Mucosa of descending colon (tissue), 3 donors: Measurements from ENCODE around the gene HMBS. TPM values are rescaled to one million over a fixed set of nuclear protein-coding genes. Genes with fewer than 3 reads are reported as not detected.
A peak's percentile ranks its signal among the peaks of the same experiment; 100 is the strongest.

Experiments used
- ATAC-seq: fragments of 200-7000 bp; cut with Tn5 transposase; one replicate; pipeline ENCODE4 v1.9.1; 2020; ENCODE audit warnings: mild to moderate bottlenecking, moderate library complexity
- DNase-seq, 3 donors: peaks; one replicate each; pipeline ENCODE4 v3.0.0-alpha.2; 2020
- H3K36me3 ChIP-seq: fragments of 200-600 bp; one replicate; pipeline ENCODE4 v1.8.0; 2021; ENCODE audit warnings: low read depth, mild to moderate bottlenecking
- H3K4me1 ChIP-seq: fragments of 200-600 bp; one replicate; pipeline ENCODE4 v1.8.0; 2021; ENCODE audit warnings: low read depth, mild to moderate bottlenecking
- H3K4me3 ChIP-seq: fragments of 200-600 bp; one replicate; pipeline ENCODE4 v1.8.0; 2021; ENCODE audit warnings: mild to moderate bottlenecking
- H3K9me3 ChIP-seq: fragments of 200-600 bp; one replicate; pipeline ENCODE4 v1.8.0; 2021; ENCODE audit warnings: mild to moderate bottlenecking
- intact Hi-C, 2 donors: fragments of 100-400 bp; cut with DNase I in 1 of 2; cut with micrococcal nuclease in 1 of 2; formaldehyde crosslinking; loops; one replicate each; pipeline versions ENCODE4 v1.11.0 to v1.11.1; 2022; cut with DNase I, micrococcal nuclease
- total RNA-seq, 3 donors: library from RNA; stranded (reverse); fragmentation: NEBNext Ultra II Directional in 2 of 3; extraction: Animal tissue kit (Norgen Biotek cat#: 25700) in 2 of 3; gene quantifications; one replicate each; pipeline versions ENCODE4 v1.2.1 to v1.2.4, GENCODE V29; 2021 to 2023
- TF ChIP-seq, protein P1 (sequence below): fragments of 200-600 bp; IDR thresholded peaks from one replicate; pipeline ENCODE4 v1.8.0; 2022; ENCODE audit warnings: antibody characterized with exemption, mild to moderate bottlenecking
- donor health status: DM: no; HTN: no; CAD: no; lungs with moderate emphysema.
- donor health status: DM: no; HTN: no; CAD: no.
- donor health status: DM: no; HTN: yes; CAD: no.

The HMBS gene
- total RNA-seq, 3 donors from 2014 or later = 17.2 to 27.8 (median 19.5) TPM

DNA sequence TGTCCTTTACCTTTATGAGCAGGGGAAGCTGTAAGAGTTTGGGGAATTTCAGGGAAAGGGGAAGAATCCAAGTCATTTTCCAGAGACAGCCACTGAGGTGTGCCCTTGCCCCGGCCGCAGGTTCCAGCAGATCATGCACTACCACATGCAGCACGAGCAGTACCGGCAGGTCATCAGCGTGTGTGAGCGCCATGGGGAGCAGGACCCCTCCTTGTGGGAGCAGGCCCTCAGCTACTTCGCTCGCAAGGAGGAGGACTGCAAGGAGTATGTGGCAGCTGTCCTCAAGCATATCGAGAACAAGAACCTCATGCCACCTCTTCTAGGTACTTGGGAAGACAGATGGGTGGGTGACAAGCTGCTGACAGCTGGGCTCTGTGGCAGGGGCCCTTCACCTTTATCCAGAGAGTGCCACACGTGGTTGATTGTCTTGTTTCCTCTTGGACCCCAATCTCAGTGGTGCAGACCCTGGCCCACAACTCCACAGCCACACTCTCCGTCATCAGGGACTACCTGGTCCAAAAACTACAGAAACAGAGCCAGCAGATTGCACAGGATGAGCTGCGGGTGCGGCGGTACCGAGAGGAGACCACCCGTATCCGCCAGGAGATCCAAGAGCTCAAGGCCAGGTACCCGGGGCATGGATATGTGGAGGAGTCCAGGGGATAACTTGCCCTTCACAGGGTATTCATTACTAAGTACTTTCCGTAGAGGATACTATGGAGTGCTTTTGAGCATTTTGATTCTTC lies 5.8 kb upstream of the HMBS start:
- ATAC-seq (no peak), DNase-seq (no peak)
- Histone ChIP-seq H3K9me3 (no peaks in the 10 kb centered on the region), H3K36me3 (peaks cover 27% of the 10 kb centered on the region), H3K4me3 (no peak overlapping the region), H3K4me1 (no peaks in the 10 kb centered on the region)
- intact Hi-C loops = no loop called here
- TF ChIP-seq, protein P1, sequence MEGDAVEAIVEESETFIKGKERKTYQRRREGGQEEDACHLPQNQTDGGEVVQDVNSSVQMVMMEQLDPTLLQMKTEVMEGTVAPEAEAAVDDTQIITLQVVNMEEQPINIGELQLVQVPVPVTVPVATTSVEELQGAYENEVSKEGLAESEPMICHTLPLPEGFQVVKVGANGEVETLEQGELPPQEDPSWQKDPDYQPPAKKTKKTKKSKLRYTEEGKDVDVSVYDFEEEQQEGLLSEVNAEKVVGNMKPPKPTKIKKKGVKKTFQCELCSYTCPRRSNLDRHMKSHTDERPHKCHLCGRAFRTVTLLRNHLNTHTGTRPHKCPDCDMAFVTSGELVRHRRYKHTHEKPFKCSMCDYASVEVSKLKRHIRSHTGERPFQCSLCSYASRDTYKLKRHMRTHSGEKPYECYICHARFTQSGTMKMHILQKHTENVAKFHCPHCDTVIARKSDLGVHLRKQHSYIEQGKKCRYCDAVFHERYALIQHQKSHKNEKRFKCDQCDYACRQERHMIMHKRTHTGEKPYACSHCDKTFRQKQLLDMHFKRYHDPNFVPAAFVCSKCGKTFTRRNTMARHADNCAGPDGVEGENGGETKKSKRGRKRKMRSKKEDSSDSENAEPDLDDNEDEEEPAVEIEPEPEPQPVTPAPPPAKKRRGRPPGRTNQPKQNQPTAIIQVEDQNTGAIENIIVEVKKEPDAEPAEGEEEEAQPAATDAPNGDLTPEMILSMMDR = no peak

DNA sequence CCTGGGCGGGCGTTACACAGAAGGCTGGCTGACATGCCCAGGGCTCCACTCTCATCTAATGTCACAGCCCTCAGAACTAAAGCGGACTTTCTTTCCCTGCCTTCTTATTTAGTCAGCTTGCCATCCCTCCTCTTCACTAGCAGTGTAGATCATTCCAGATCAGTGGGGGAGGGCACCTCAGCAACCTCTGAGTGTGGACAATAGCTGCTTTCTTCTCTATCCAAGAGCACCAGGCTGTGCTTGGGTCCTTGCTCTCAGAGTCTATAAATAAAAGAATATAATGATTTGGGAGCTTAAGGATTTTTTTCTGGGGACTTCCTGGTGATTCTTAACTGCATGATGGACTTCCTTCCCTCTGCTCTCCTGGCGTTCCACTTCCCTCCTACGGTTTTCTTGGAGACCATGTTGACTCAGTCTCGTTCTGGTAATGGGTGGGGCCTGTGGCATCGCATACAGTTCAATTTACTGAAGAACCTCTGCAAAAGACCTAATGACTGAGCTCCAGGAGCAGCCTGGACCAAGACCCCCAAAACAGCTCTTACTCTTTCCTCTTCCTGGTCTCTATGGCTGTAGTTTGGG lies 2.9 kb upstream of the HMBS start:
- intact Hi-C loops = no loop called here
- no peak for DNase-seq
- Histone ChIP-seq H3K36me3 (peaks cover 24% of the 10 kb centered on the region), H3K4me1 (peaks cover 15% of the 10 kb centered on the region), H3K9me3 (no peaks in the 10 kb centered on the region), H3K4me3 (no peak overlapping the region)
- no peak for ATAC-seq
- TF ChIP-seq, protein P1 = no peak

DNA sequence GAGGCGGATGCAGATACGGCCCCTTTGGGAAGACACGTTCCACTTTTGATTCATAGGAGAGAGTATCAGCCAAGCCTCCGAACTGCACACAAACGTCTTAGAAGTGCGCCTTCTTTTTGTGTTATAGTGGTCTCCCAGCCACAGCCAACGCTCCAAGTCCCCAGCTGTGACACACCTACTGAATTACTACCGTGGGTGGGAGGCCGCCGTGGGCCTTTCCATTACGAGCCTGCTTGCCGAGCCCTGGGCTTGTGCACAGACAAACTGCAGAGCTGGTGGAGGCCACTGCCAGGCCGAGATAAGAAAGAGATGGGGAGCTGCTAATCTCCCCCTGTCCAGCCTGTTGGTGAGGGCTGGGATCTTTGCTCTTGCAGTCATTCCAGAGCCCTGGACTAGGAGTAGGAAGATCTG lies 761 bp downstream of the HMBS start:
- intact Hi-C loops = no loop called here
- DNase-seq (no peak), ATAC-seq (peak; percentile 25)
- TF ChIP-seq, protein P1 = no peak
- Histone ChIP-seq H3K4me3 (peak overlapping the region; percentile 45), H3K4me1 (peaks cover 15% of the 10 kb centered on the region), H3K36me3 (no peaks in the 10 kb centered on the region), H3K9me3 (no peaks in the 10 kb centered on the region)

DNA sequence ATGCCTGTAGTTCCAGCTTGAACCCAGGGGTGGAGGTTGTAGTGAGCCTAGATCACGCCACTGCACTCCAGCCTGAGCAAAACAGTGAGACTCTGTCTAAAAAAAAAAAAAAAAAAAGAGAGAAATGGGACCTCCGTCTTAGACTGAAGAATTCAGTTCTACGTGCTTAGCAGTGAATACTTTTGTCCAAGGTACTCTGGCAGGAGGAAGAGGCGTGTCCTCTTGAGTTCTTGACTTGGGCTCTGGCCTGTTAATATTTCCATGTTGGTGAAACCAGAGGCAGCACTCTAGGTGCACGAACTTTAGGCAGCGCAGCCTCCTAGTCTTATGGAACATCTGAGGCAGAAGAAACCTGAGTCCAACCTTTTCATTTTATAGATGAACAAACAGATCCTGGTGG lies 2.4 kb downstream of the HMBS start:
- intact Hi-C loops = no loop called here
- Histone ChIP-seq H3K36me3 (no peaks in the 10 kb centered on the region), H3K9me3 (no peaks in the 10 kb centered on the region), H3K4me3 (no peak overlapping the region), H3K4me1 (peaks cover 15% of the 10 kb centered on the region)
- DNase-seq (no peak), ATAC-seq (no peak)
- TF ChIP-seq, protein P1 = no peak

DNA sequence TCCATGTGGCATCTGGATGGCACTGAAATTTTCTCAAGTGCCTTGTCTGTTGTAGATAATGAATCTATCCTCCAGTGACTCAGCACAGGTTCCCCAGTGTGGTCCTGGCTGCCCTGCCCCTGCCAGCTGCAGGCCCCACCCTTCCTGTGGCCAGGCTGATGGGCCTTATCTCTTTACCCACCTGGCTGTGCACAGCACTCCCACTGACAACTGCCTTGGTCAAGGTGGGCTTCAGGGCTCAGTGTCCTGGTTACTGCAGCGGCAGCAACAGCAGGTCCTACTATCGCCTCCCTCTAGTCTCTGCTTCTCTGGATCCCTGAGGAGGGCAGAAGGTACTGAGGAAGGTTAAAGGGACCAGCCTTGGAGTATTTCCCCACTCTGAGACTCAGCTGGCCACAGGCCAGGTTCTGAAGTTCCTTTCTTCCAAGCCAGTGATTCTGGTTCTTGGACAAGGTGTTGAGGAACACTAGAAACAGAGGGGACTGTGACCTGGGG lies 3.1 kb downstream of the HMBS start:
- intact Hi-C loops = no loop called here
- Histone ChIP-seq H3K36me3 (no peaks in the 10 kb centered on the region), H3K4me3 (no peak overlapping the region), H3K9me3 (no peaks in the 10 kb centered on the region), H3K4me1 (peaks cover 19% of the 10 kb centered on the region)
- DNase-seq (no peak), ATAC-seq (no peak)
- TF ChIP-seq, protein P1 = no peak
